K562 (cell line): Measurements from ENCODE around the gene FSCN2. TPM values are rescaled to one million over a fixed set of nuclear protein-coding genes. Genes with fewer than 3 reads are reported as not detected.

ENCODE experiments used
- SMARCC2 ChIP-seq: fragments of 450-650 bp; IDR thresholded peaks from 2 replicates; pipeline ENCODE4 v1.6.1; 2017; ENCODE audit warnings: antibody characterized with exemption, moderate library complexity, mild to moderate bottlenecking, low read depth
- ZEB2 ChIP-seq: fragments of 450-650 bp; IDR thresholded peaks from 2 replicates; pipeline ENCODE4 v1.6.1; 2016
- polyA plus RNA-seq, 8 experiments: library from polyadenylated mRNA; depleted of rRNA in 4 of 8; stranded (reverse) in 5 of 8; unstranded in 3 of 8; fragments of >200 nt; fragmentation: Nextera tagmentation in 2 of 8; fragmentation: Illumina TruSeq in 1 of 8; extraction: Ambion mirVana in 2 of 8; extraction: Trizol in 1 of 8; gene quantifications; 2 replicates each; pipeline versions ENCODE4 v1.2.1 to v1.2.3, GENCODE V29; 2011 to 2014; ENCODE audit warnings: inconsistent platforms in 1 of 8, missing spikeins in 1 of 8
- total RNA-seq, 7 experiments: library from RNA; depleted of rRNA in 6 of 7; stranded (reverse); fragments of >200 nt in 6 of 7; fragmentation: Illumina TruSeq in 2 of 7; extraction: Trizol in 2 of 7; gene quantifications; 2 replicates each; pipeline versions ENCODE4 v1.2.1 to v1.2.3, GENCODE V29; 2011 to 2021; ENCODE audit warnings: low replicate concordance in 1 of 7
- TF ChIP-seq, protein P1 (sequence below): fragments of 200-600 bp; sonication (generic); IDR thresholded peaks from one replicate; pipeline ENCODE4 v1.6.1; 2012; ENCODE audit warnings: mild to moderate bottlenecking, low read depth, low read length, inconsistent platforms
- TF ChIP-seq, protein P2 (sequence below): fragments of 450-650 bp; conservative IDR thresholded peaks from 2 replicates; pipeline ENCODE4 v1.6.1; 2016; ENCODE audit warnings: missing genetic modification characterization, low read depth, mild to moderate bottlenecking, control low read depth, missing compliant biosample characterization
- TF ChIP-seq, protein P3 (sequence below), 2 experiments: fragments of 150-350 bp in 1 of 2; IDR thresholded peaks; 2 replicates each; pipeline ENCODE4 v1.6.1; 2012 to 2016; ENCODE audit warnings: low read depth in 2 of 2, low read length in 2 of 2, mild to moderate bottlenecking in 1 of 2, moderate library complexity in 1 of 2
- TF ChIP-seq, protein P4 (sequence below): fragments of 250-450 bp; sonication (Bioruptor Pico); IDR thresholded peaks from 2 replicates; pipeline ENCODE4 v1.8.0; 2022; ENCODE audit warnings: inconsistent platforms

FSCN2 gene
- total and polyA plus RNA-seq, 9 of the 15 experiments (the other 6 are each of a cell fraction or from before 2014, with no cell fraction given): 0.08 TPM; not detected in 8

DNA sequence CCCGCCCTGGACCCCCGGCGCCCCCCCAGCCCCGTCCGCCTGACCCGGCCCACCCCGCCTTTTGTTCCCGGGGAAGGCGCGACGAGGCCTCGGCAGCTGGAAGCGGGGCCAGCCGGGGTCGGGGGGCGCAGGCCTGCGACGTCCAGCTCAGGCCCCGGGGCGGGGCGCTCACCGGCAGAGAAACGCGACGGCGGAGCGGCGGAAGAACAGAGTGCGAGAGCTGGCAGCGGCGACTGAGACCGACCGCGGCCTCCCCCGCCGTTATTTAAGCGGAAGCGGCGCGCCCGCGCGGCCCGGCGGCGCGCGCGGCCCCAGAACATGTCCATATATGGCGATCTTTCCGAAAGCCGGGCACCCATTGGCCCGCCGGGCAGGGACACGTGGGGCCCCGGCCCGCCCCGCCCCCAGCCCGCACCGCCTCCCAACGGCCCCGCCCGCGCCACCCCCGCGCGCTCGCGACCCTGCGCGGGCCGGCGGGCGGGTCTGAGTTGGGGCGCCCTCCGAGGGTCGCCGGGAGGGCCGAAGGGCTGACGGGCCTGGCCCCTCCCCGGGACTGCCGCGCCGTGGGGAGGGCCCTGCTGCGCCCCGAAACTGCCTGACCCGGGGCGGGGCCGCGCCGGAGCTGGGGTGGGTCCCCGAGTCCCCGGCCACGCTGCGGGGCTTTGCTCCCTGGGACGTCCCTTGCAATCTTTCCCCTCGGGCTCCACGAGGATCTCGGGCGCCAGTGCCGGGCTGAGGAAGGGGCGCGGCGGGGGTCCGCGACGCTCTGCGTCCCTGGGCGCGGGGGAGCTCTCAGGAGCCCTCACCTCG is 15.4 kb upstream of the FSCN2 start, which contains the start of gene ACTG1 (continued):
- TF ChIP-seq, protein P1, sequence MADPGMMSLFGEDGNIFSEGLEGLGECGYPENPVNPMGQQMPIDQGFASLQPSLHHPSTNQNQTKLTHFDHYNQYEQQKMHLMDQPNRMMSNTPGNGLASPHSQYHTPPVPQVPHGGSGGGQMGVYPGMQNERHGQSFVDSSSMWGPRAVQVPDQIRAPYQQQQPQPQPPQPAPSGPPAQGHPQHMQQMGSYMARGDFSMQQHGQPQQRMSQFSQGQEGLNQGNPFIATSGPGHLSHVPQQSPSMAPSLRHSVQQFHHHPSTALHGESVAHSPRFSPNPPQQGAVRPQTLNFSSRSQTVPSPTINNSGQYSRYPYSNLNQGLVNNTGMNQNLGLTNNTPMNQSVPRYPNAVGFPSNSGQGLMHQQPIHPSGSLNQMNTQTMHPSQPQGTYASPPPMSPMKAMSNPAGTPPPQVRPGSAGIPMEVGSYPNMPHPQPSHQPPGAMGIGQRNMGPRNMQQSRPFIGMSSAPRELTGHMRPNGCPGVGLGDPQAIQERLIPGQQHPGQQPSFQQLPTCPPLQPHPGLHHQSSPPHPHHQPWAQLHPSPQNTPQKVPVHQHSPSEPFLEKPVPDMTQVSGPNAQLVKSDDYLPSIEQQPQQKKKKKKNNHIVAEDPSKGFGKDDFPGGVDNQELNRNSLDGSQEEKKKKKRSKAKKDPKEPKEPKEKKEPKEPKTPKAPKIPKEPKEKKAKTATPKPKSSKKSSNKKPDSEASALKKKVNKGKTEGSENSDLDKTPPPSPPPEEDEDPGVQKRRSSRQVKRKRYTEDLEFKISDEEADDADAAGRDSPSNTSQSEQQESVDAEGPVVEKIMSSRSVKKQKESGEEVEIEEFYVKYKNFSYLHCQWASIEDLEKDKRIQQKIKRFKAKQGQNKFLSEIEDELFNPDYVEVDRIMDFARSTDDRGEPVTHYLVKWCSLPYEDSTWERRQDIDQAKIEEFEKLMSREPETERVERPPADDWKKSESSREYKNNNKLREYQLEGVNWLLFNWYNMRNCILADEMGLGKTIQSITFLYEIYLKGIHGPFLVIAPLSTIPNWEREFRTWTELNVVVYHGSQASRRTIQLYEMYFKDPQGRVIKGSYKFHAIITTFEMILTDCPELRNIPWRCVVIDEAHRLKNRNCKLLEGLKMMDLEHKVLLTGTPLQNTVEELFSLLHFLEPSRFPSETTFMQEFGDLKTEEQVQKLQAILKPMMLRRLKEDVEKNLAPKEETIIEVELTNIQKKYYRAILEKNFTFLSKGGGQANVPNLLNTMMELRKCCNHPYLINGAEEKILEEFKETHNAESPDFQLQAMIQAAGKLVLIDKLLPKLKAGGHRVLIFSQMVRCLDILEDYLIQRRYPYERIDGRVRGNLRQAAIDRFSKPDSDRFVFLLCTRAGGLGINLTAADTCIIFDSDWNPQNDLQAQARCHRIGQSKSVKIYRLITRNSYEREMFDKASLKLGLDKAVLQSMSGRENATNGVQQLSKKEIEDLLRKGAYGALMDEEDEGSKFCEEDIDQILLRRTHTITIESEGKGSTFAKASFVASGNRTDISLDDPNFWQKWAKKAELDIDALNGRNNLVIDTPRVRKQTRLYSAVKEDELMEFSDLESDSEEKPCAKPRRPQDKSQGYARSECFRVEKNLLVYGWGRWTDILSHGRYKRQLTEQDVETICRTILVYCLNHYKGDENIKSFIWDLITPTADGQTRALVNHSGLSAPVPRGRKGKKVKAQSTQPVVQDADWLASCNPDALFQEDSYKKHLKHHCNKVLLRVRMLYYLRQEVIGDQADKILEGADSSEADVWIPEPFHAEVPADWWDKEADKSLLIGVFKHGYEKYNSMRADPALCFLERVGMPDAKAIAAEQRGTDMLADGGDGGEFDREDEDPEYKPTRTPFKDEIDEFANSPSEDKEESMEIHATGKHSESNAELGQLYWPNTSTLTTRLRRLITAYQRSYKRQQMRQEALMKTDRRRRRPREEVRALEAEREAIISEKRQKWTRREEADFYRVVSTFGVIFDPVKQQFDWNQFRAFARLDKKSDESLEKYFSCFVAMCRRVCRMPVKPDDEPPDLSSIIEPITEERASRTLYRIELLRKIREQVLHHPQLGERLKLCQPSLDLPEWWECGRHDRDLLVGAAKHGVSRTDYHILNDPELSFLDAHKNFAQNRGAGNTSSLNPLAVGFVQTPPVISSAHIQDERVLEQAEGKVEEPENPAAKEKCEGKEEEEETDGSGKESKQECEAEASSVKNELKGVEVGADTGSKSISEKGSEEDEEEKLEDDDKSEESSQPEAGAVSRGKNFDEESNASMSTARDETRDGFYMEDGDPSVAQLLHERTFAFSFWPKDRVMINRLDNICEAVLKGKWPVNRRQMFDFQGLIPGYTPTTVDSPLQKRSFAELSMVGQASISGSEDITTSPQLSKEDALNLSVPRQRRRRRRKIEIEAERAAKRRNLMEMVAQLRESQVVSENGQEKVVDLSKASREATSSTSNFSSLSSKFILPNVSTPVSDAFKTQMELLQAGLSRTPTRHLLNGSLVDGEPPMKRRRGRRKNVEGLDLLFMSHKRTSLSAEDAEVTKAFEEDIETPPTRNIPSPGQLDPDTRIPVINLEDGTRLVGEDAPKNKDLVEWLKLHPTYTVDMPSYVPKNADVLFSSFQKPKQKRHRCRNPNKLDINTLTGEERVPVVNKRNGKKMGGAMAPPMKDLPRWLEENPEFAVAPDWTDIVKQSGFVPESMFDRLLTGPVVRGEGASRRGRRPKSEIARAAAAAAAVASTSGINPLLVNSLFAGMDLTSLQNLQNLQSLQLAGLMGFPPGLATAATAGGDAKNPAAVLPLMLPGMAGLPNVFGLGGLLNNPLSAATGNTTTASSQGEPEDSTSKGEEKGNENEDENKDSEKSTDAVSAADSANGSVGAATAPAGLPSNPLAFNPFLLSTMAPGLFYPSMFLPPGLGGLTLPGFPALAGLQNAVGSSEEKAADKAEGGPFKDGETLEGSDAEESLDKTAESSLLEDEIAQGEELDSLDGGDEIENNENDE: no peak
- TF ChIP-seq, protein P2, sequence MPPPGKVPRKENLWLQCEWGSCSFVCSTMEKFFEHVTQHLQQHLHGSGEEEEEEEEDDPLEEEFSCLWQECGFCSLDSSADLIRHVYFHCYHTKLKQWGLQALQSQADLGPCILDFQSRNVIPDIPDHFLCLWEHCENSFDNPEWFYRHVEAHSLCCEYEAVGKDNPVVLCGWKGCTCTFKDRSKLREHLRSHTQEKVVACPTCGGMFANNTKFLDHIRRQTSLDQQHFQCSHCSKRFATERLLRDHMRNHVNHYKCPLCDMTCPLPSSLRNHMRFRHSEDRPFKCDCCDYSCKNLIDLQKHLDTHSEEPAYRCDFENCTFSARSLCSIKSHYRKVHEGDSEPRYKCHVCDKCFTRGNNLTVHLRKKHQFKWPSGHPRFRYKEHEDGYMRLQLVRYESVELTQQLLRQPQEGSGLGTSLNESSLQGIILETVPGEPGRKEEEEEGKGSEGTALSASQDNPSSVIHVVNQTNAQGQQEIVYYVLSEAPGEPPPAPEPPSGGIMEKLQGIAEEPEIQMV (tag): no peak
- no peak for TF ChIP-seq SMARCC2
- TF ChIP-seq ZEB2: no peak
- TF ChIP-seq, protein P3, sequence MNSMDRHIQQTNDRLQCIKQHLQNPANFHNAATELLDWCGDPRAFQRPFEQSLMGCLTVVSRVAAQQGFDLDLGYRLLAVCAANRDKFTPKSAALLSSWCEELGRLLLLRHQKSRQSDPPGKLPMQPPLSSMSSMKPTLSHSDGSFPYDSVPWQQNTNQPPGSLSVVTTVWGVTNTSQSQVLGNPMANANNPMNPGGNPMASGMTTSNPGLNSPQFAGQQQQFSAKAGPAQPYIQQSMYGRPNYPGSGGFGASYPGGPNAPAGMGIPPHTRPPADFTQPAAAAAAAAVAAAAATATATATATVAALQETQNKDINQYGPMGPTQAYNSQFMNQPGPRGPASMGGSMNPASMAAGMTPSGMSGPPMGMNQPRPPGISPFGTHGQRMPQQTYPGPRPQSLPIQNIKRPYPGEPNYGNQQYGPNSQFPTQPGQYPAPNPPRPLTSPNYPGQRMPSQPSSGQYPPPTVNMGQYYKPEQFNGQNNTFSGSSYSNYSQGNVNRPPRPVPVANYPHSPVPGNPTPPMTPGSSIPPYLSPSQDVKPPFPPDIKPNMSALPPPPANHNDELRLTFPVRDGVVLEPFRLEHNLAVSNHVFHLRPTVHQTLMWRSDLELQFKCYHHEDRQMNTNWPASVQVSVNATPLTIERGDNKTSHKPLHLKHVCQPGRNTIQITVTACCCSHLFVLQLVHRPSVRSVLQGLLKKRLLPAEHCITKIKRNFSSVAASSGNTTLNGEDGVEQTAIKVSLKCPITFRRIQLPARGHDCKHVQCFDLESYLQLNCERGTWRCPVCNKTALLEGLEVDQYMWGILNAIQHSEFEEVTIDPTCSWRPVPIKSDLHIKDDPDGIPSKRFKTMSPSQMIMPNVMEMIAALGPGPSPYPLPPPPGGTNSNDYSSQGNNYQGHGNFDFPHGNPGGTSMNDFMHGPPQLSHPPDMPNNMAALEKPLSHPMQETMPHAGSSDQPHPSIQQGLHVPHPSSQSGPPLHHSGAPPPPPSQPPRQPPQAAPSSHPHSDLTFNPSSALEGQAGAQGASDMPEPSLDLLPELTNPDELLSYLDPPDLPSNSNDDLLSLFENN (IDR thresholded peaks at IDR 0.05; ENCODE audit: low read depth in 2 of 2, low read length in 2 of 2): peak in 1 of 2 experiments; percentile 76; a peak in 1 of 4 replicates
- TF ChIP-seq, protein P4, sequence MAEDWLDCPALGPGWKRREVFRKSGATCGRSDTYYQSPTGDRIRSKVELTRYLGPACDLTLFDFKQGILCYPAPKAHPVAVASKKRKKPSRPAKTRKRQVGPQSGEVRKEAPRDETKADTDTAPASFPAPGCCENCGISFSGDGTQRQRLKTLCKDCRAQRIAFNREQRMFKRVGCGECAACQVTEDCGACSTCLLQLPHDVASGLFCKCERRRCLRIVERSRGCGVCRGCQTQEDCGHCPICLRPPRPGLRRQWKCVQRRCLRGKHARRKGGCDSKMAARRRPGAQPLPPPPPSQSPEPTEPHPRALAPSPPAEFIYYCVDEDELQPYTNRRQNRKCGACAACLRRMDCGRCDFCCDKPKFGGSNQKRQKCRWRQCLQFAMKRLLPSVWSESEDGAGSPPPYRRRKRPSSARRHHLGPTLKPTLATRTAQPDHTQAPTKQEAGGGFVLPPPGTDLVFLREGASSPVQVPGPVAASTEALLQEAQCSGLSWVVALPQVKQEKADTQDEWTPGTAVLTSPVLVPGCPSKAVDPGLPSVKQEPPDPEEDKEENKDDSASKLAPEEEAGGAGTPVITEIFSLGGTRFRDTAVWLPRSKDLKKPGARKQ (CRISPR knock-in tag): no peak
